ENCODE measurements around the gene PALB2. TPM values are rescaled to one million over a fixed set of nuclear protein-coding genes. Genes with fewer than 3 reads are reported as not detected.
A peak's percentile ranks its signal among the peaks of the same experiment; 100 is the strongest.

The PALB2 gene
- total and polyA plus RNA-seq, 9 of the 15 experiments (the other 6 are each of a cell fraction or from before 2014, with no cell fraction given) = 7.0 to 25.8 (median 15.2) TPM

DNA sequence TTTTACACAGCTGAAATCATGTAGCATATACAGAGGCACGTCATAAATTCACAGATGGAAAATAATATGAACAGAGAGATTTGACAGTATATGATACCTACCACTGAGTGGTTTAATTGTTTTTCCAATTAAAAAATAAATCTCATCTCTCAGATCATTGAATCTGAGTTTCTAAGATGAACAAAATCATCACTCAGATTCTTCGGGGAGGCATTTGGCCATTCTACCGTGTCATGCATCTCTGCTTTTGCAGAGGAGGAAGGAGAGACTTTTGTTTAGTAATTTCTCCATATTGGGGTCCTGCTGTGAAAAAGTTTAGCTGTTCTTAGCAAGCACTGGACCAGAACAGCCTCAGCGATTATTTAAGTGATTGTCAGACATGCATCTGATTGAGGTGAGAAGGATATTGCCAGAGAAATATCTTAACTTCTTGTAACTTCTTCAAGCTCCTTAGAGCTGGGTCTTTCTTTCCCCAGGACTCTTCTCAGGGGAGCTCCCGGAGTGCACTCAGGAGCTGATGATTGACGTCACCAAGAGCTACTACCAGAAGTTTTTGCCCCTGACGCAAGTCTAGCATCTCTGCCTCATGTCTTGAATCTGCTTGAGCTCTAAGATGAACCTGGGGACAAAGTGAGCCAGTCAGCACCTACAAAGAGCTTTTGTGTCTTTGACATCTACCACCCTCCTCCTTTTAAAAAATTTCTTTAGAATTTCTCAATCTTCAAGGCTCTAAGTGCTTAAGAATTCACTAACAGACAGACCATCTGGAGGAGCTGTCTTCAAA is 25.7 kb upstream of the PALB2 start (continued):
- TF ChIP-seq HIVEP1 (CRISPR knock-in tag; IDR thresholded peaks at IDR 0.05) (no peak), HNRNPL (IDR thresholded peaks at IDR 0.05; ENCODE audit: low read depth, low read length) (no peak), ZNF507 (tag; conservative IDR thresholded peaks at IDR 0.05) (no peak), ZNF12 (CRISPR knock-in tag; IDR thresholded peaks at IDR 0.05) (no peak), BRD4 (IDR thresholded peaks at IDR 0.05) (no peak), YBX1 (IDR thresholded peaks at IDR 0.05) (no peak), BACH1 (tag; IDR thresholded peaks at IDR 0.05) (no peak), RFX1 (IDR thresholded peaks at IDR 0.05) (no peak), ASH1L (IDR thresholded peaks at IDR 0.05; ENCODE audit: borderline replicate concordance, low read depth, partially characterized antibody) (no peak), C11orf30 (IDR thresholded peaks at IDR 0.05; ENCODE audit: low read depth) (no peak), CSDE1 (IDR thresholded peaks at IDR 0.05) (no peak), ZNF584 (CRISPR knock-in tag; IDR thresholded peaks at IDR 0.05; ENCODE audit: low read depth) (no peak), ZBTB7A (IDR thresholded peaks at IDR 0.05; ENCODE audit: borderline replicate concordance, control insufficient read depth, low read depth, low read length) (no peak), NCOA6 (IDR thresholded peaks at IDR 0.05) (no peak), ZNF589 (CRISPR knock-in tag; IDR thresholded peaks at IDR 0.05; ENCODE audit: low read depth) (0 out of 2 replicates have a peak, but pooled peaks have one; percentile 46), MEIS2 (IDR thresholded peaks at IDR 0.05; ENCODE audit: partially characterized antibody) (peak; percentile 74)
- TF ChIP-seq, protein P1, sequence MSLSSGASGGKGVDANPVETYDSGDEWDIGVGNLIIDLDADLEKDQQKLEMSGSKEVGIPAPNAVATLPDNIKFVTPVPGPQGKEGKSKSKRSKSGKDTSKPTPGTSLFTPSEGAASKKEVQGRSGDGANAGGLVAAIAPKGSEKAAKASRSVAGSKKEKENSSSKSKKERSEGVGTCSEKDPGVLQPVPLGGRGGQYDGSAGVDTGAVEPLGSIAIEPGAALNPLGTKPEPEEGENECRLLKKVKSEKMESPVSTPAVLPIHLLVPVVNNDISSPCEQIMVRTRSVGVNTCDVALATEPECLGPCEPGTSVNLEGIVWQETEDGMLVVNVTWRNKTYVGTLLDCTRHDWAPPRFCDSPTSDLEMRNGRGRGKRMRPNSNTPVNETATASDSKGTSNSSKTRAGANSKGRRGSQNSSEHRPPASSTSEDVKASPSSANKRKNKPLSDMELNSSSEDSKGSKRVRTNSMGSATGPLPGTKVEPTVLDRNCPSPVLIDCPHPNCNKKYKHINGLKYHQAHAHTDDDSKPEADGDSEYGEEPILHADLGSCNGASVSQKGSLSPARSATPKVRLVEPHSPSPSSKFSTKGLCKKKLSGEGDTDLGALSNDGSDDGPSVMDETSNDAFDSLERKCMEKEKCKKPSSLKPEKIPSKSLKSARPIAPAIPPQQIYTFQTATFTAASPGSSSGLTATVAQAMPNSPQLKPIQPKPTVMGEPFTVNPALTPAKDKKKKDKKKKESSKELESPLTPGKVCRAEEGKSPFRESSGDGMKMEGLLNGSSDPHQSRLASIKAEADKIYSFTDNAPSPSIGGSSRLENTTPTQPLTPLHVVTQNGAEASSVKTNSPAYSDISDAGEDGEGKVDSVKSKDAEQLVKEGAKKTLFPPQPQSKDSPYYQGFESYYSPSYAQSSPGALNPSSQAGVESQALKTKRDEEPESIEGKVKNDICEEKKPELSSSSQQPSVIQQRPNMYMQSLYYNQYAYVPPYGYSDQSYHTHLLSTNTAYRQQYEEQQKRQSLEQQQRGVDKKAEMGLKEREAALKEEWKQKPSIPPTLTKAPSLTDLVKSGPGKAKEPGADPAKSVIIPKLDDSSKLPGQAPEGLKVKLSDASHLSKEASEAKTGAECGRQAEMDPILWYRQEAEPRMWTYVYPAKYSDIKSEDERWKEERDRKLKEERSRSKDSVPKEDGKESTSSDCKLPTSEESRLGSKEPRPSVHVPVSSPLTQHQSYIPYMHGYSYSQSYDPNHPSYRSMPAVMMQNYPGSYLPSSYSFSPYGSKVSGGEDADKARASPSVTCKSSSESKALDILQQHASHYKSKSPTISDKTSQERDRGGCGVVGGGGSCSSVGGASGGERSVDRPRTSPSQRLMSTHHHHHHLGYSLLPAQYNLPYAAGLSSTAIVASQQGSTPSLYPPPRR (CRISPR knock-in tag; IDR thresholded peaks at IDR 0.05; ENCODE audit: borderline replicate concordance) = no peak
- TF ChIP-seq, protein P2, sequence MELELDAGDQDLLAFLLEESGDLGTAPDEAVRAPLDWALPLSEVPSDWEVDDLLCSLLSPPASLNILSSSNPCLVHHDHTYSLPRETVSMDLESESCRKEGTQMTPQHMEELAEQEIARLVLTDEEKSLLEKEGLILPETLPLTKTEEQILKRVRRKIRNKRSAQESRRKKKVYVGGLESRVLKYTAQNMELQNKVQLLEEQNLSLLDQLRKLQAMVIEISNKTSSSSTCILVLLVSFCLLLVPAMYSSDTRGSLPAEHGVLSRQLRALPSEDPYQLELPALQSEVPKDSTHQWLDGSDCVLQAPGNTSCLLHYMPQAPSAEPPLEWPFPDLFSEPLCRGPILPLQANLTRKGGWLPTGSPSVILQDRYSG (tag; conservative IDR thresholded peaks at IDR 0.05; ENCODE audit: low read depth) = no peak
- TF ChIP-seq, protein P3, sequence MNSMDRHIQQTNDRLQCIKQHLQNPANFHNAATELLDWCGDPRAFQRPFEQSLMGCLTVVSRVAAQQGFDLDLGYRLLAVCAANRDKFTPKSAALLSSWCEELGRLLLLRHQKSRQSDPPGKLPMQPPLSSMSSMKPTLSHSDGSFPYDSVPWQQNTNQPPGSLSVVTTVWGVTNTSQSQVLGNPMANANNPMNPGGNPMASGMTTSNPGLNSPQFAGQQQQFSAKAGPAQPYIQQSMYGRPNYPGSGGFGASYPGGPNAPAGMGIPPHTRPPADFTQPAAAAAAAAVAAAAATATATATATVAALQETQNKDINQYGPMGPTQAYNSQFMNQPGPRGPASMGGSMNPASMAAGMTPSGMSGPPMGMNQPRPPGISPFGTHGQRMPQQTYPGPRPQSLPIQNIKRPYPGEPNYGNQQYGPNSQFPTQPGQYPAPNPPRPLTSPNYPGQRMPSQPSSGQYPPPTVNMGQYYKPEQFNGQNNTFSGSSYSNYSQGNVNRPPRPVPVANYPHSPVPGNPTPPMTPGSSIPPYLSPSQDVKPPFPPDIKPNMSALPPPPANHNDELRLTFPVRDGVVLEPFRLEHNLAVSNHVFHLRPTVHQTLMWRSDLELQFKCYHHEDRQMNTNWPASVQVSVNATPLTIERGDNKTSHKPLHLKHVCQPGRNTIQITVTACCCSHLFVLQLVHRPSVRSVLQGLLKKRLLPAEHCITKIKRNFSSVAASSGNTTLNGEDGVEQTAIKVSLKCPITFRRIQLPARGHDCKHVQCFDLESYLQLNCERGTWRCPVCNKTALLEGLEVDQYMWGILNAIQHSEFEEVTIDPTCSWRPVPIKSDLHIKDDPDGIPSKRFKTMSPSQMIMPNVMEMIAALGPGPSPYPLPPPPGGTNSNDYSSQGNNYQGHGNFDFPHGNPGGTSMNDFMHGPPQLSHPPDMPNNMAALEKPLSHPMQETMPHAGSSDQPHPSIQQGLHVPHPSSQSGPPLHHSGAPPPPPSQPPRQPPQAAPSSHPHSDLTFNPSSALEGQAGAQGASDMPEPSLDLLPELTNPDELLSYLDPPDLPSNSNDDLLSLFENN (IDR thresholded peaks at IDR 0.05; ENCODE audit: low read depth in 2 of 2, low read length in 2 of 2) = no peak

Measured in K562 (cell line).